HG02840 (cell line): ENCODE data around the gene OR4C6.
A peak's percentile ranks its signal among the peaks of the same experiment; 100 is the strongest.

Experiments used
- ATAC-seq: cut with Tn5 transposase; IDR thresholded peaks from one replicate; pipeline ENCODE4 v1.9.1; 2021; ENCODE audit warnings: mild to moderate bottlenecking, moderate library complexity, moderate number of reproducible peaks; ENCODE audit not compliant: unreplicated experiment, low FRiP score

OR4C6 gene

GRCh38 chr11:55661901-55662300, at the start of gene OR4C6:
Gene OR4C6 (plus strand): TSS chr11:55662201. CDS start chr11:55665167, 2,966 bp downstream.
- ATAC-seq = no peak

- ATAC-seq = no peak
These were observed 37.5 kb upstream of the OR4C6 start for GRCh38 chr11:55624531-55624930.

GRCh38 chr11:55634813-55635212, 27.2 kb upstream of the OR4C6 start, which contains the start of gene OR4P4:
Gene OR4P4 (plus strand): TSS chr11:55635113.
- ATAC-seq = no peak

- no peak for ATAC-seq
These were observed 14.0 kb upstream of the OR4C6 start, which contains the start of gene OR4S2 for GRCh38 chr11:55648027-55648426. Gene OR4S2 (plus strand): TSS chr11:55648327. CDS start chr11:55650904, 2,577 bp downstream.

- no peak for ATAC-seq
These were observed 9.4 kb upstream of the OR4C6 start for GRCh38 chr11:55652560-55652959.

- ATAC-seq = no peak
These were observed 6.9 kb upstream of the OR4C6 start for GRCh38 chr11:55655096-55655495.

- ATAC-seq = peak; percentile 94
These were observed 3.9 kb upstream of the OR4C6 start for GRCh38 chr11:55658031-55658573.

- ATAC-seq = peak; percentile 40
These were observed 3.4 kb upstream of the OR4C6 start for GRCh38 chr11:55658608-55659007.

- ATAC-seq = no peak
These were observed 7.4 kb downstream of the OR4C6 start for GRCh38 chr11:55669376-55669775.

GRCh38 chr11:55673860-55674259, 11.9 kb downstream of the OR4C6 start:
- no peak for ATAC-seq

GRCh38 chr11:55697817-55698216, 35.8 kb downstream of the OR4C6 start:
- ATAC-seq = no peak

GRCh38 chr11:55701429-55701828, 39.4 kb downstream of the OR4C6 start:
- ATAC-seq = no peak

GRCh38 chr11:55707029-55707428, 45.0 kb downstream of the OR4C6 start:
- ATAC-seq = no peak

- ATAC-seq = no peak
These were observed 53.2 kb downstream of the OR4C6 start for GRCh38 chr11:55714982-55715888.
